GM19025 (cell line): ENCODE measurements around the gene SLAMF9.

Source experiments
- ATAC-seq: cut with Tn5 transposase; IDR thresholded peaks from one replicate; pipeline ENCODE4 v1.9.1; 2021; ENCODE audit warnings: mild to moderate bottlenecking, low read depth, moderate library complexity; ENCODE audit not compliant: unreplicated experiment

Gene SLAMF9

GRCh38 chr1:159947942-159948341 is 6.1 kb downstream of the SLAMF9 start:
- no peak for ATAC-seq

DNA sequence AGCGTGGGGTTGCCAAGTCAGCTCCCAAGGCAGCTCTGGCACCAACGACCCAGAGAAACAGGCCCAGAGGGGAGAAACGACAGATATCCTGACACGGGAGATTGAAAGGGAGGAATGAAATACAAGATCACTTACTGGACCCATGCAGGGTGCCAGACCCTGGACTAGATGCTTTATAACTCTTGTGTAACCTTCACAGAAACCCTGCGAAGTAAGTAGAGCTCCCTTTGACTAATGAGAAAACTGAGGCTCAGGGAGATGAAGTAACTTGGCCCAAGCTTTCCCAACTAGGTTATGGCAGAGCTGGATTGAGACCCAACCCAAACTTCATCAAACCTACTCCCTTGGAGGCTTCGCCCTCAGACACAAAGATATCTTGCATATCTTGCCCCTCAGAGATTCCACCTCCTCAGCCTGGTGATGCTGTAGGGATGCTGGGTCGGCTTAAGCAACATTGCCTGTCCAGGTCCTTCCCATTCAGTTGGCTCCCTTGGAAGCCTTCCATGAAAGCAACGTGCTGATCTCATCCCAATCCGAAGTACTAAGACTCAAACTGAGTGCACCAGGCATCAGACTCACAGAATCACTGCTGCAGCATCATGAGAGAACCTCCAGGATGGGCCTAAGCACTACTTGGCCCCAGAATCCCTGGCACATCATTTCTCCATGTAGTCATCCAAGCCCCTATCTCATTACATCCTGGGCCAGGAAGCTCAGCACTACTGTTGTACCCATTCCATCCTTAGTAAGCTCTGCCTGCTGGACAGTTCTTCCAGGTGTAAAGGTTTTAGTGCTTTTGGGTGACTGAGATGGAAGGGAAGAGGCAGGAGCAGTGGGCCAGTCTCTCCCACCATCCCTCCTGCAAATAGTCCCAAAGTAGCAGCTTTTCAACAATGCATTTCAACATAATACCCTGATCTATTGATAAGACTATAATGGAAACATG is 7.5 kb downstream of the SLAMF9 start:
- no peak for ATAC-seq

- ATAC-seq, result peak; percentile 62
These were observed 8.4 kb downstream of the SLAMF9 start, which contains the start of gene IGSF9 for GRCh38 chr1:159945483-159946241. Gene IGSF9, minus strand, starts transcription at chr1:159945613. Its CDS starts 2,159 bp downstream, at chr1:159943454.

GRCh38 chr1:159944623-159945455 is 9.2 kb downstream of the SLAMF9 start:
- no peak for ATAC-seq

GRCh38 chr1:159943908-159944622 is 10.0 kb downstream of the SLAMF9 start:
- ATAC-seq, result no peak

DNA sequence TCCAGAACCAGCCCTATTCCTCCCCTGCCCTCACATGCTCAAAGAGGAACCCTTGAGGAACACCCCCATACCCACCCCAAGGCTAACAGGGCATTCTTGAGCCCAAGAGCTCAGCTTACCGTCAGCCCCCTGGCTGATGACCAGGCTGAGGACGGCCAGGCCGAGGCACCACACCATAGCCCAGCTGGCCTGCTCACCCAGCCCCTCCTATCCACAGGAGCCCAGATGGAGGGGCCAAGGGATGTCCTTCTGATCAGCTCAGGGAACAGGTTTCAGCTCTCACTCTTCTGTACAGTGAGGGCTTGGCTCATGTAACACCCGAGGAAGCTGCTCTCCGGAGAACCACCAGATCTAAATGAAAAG is 10.8 kb downstream of the SLAMF9 start:
- ATAC-seq, result no peak

DNA sequence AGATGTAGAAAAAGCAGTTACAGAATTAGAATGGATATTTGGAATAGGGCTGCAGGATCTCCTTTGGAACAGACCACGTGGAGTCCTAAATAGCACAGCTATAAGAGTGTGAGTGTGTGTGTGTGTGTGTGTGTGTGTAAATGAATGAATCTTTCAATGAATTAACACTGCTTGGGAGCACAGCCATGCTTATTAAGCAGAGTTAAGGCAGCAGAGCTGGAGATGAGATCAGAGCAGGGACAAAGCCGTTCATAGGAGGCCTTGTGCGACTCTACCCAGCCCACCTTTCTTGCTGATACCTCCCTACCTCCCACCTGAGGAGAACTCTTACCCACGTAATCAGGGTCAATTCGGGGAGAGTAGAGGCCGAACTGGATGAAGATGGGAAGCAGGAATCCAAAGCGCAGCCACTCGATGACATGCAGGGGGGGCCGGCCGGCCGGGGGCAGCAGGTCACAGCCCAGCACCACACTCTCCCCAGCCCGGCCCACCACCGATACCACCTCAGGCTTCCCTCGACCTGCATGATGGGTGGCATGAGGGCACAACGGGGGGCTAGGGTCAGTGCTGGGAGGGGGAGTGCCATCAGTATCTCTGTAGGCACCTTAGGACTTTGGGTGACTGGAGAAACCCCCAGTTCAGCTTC is 11.3 kb downstream of the SLAMF9 start:
- no peak for ATAC-seq

GRCh38 chr1:159941591-159942560 is 12.2 kb downstream of the SLAMF9 start:
- no peak for ATAC-seq

DNA sequence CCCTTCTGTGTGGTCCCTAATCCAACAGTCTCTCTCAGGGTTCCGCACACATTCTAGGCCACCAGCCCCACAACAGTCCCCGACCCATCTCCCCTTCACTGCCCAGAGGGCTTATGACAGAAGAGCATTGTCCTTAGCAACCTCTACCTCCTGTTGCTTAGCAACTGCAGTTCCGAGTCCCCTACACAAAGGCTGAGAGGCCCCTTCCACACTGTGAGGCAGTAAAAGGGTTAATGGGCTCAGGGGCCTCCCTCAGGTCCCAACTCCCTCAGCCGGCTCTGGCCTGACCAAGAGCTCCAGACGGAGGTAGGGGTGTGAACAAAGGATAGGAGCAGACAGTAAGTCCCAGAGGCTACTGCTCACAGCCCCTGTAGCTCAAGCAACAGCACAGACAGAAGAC is 12.9 kb downstream of the SLAMF9 start:
- ATAC-seq, result no peak

DNA sequence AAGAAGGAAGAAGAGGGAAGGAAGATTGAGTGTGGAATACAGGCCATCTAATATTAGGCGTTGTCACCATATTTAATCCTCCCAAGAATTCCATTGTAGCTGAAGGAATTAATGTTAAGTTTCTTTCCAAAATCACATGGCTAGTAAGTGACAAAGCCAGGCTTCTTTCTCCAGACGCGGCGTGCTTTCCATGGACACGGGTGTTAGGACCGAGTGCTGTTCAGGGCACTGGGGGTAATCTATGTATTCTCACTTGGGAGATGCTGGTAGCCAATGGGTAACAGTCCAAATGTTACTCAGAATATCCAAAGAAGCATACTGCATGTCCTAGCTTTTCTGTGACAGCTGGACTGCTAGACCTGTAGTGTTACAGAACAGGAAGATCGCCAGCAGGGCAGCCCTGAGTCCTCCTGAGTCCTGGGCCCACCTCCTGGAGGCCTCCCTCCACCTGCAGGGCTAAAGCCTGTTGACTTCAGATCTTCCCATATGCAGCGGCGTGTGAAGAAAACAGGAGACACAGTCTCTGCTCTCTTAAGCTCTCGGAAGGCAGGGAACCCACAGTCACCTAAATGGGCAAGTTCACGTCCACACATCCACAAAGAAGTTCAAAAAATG is 13.9 kb downstream of the SLAMF9 start:
- ATAC-seq, result no peak

- ATAC-seq, result no peak
These were observed 14.4 kb downstream of the SLAMF9 start for GRCh38 chr1:159939678-159940002.

DNA sequence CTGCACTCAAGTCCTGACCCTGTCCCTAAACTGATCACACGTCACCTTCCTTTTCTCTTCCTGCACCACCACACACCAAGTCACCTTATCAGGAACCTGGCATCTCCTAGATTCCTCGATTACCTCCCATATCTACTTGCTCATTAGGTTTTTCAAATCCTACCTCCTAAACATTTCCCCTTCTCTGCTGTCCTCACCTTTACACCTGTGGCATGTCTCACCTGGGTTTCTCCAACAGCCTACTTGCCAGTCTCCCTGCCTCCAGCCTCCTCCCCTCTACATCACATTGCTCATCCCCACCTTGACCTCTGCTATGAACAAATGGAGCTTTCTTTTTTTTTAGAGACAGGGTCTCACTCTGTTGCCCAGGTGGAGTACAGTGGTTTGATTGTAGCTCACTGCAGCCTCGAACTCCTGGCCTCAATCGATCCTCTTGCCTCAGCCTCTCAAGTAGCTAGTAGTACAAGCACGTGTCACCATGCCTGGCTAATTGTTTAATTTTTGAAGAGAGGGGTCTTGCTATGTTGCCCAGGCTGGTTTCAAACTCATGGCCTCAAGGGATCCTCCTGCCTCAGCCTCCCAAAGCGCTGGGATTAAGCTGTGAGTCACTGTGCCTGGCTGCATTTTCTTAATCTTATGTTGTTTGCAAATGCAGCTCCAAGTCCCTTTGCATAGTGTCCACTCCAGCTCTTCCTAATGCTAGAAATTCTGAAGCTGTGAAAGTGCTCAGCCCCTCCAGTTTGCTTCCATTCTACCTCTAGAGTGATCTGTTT is 14.9 kb downstream of the SLAMF9 start:
- no peak for ATAC-seq

DNA sequence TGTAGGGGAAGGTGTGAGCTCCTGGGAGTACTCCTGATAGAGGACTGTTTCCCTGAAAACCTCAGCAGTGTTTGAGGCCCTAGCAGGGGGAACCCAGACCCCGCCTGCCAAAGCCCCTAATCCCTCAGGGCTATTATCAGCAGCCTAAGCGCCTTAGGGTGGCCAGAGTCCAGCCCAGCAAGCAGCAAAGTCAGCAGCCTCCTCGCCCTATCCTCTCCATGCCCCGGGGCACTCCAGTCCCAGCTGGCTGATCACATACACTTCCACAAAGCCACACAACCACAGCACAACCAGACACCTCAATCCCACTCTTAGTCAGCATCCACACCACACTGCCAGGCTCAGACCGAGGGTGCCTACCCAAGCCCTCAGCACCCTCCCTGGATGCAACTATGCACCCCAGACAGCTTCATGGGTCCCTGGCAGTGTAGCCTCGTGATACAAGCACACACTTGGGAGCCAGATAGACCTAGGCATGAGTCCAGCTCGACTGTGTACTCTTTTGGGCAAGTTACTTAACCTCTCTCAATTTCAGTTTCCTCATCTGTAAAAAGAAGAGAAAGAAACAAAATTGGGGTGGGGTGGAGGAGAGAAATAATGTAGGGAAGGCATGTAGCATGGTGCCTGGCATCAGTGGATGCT is 15.7 kb downstream of the SLAMF9 start:
- no peak for ATAC-seq

- no peak for ATAC-seq
These were observed 16.8 kb downstream of the SLAMF9 start for GRCh38 chr1:159937054-159937750.

GRCh38 chr1:159936273-159936904 is 17.6 kb downstream of the SLAMF9 start:
- no peak for ATAC-seq

- no peak for ATAC-seq
These were observed 18.2 kb downstream of the SLAMF9 start for GRCh38 chr1:159935719-159936272.
